Right hindlimb (tissue), 1 donor: Measurements from ENCODE around the gene IL17RD.

Experiments
- DNase-seq: peaks from one replicate; pipeline ENCODE4 v3.0.0-alpha.2; 2018

Gene IL17RD

GRCh38 chr3:57130571-57131209, 34.5 kb downstream of the IL17RD start:
- DNase-seq = peak; percentile 67

- DNase-seq = peak; percentile 60
These were observed 36.1 kb downstream of the IL17RD start for GRCh38 chr3:57128826-57129667.

GRCh38 chr3:57127891-57128518, 37.1 kb downstream of the IL17RD start:
- DNase-seq = peak; percentile 70

- no peak for DNase-seq
These were observed 38.9 kb downstream of the IL17RD start for GRCh38 chr3:57126244-57126643.

- DNase-seq = no peak
These were observed 44.5 kb downstream of the IL17RD start for GRCh38 chr3:57120451-57121174.

GRCh38 chr3:57120040-57120439, 45.1 kb downstream of the IL17RD start:
- DNase-seq = no peak

- no peak for DNase-seq
These were observed 46.9 kb downstream of the IL17RD start for GRCh38 chr3:57118254-57118653.

- DNase-seq = no peak
These were observed 48.7 kb downstream of the IL17RD start for GRCh38 chr3:57116501-57116900.

- no peak for DNase-seq
These were observed 52.9 kb downstream of the IL17RD start for GRCh38 chr3:57112206-57112605.

- peak; percentile 81 for DNase-seq
These were observed 54.4 kb downstream of the IL17RD start for GRCh38 chr3:57110798-57111197.

- no peak for DNase-seq
These were observed 54.9 kb downstream of the IL17RD start for GRCh38 chr3:57110214-57110613.

GRCh38 chr3:57109437-57110199, 55.5 kb downstream of the IL17RD start:
- DNase-seq = no peak

GRCh38 chr3:57108684-57109083, 56.5 kb downstream of the IL17RD start:
- no peak for DNase-seq

- DNase-seq = no peak
These were observed 59.6 kb downstream of the IL17RD start for GRCh38 chr3:57105585-57105984.

- DNase-seq = peak; percentile 87
These were observed 65.0 kb downstream of the IL17RD start for GRCh38 chr3:57100046-57100695.

- DNase-seq = no peak
These were observed 66.5 kb downstream of the IL17RD start for GRCh38 chr3:57098418-57099310.

GRCh38 chr3:57097536-57097935, 67.6 kb downstream of the IL17RD start:
- DNase-seq = no peak

GRCh38 chr3:57095363-57095762, 69.8 kb downstream of the IL17RD start:
- no peak for DNase-seq

- peak; percentile 92 for DNase-seq
These were observed 70.6 kb downstream of the IL17RD start for GRCh38 chr3:57094575-57094974.

GRCh38 chr3:57093971-57094535, 71.1 kb downstream of the IL17RD start:
- DNase-seq = no peak
